Left lung (tissue), 10 donors: ENCODE results near the gene RGS7. TPM values are rescaled to one million over a fixed set of nuclear protein-coding genes. Genes with fewer than 3 reads are reported as not detected.

Experiments
- ATAC-seq: fragments of 200-7000 bp; cut with Tn5 transposase; one replicate; pipeline ENCODE4 v1.9.1; 2020; ENCODE audit warnings: moderate library complexity
- DNase-seq, 4 donors: peaks; one replicate each; pipeline ENCODE4 v3.0.0-alpha.2; 2013 to 2020
- H3K27ac ChIP-seq, 2 donors: fragments of 200-600 bp; sonication (generic) in 1 of 2; one replicate each; pipeline versions ENCODE4 v1.5.0 to v1.8.0; 2020 to 2021
- H3K27me3 ChIP-seq, 2 donors: fragments of 200-600 bp; sonication (generic) in 1 of 2; one replicate each; pipeline versions ENCODE4 v1.5.0 to v1.8.0; 2020 to 2021
- H3K36me3 ChIP-seq, 2 donors: fragments of 200-600 bp; sonication (generic) in 1 of 2; one replicate each; pipeline versions ENCODE4 v1.5.0 to v1.8.0; 2020 to 2021
- H3K4me1 ChIP-seq, 2 donors: fragments of 200-600 bp; one replicate each; pipeline ENCODE4 v1.8.0; 2021
- H3K4me3 ChIP-seq, 2 donors: fragments of 200-600 bp; sonication (generic) in 1 of 2; one replicate each; pipeline versions ENCODE4 v1.5.0 to v1.8.0; 2020 to 2021; ENCODE audit warnings: mild to moderate bottlenecking in 1 of 2
- H3K9me3 ChIP-seq, 2 donors: fragments of 200-600 bp; sonication (generic) in 1 of 2; one replicate each; pipeline versions ENCODE4 v1.5.0 to v1.8.0; 2020 to 2021
- intact Hi-C, 2 donors: fragments of 100-400 bp; cut with DNase I; formaldehyde crosslinking; loops; one replicate each; pipeline versions ENCODE4 v1.11.2 to v1.14.2; 2022
- polyA plus RNA-seq, 6 donors: library from polyadenylated mRNA; unstranded; fragments of 120-200 nt; gene quantifications; one replicate each; pipeline ENCODE4 v1.2.1, GENCODE V29; 2013; ENCODE audit not compliant: insufficient read length in 6 of 6
- total RNA-seq, 2 donors: library from RNA; stranded (reverse); fragmentation: NEBNext Ultra II Directional; extraction: Animal tissue kit (Norgen Biotek cat#: 25700); gene quantifications; one replicate each; pipeline ENCODE4 v1.2.1, GENCODE V29; 2021
- TF ChIP-seq, protein P1 (sequence below), 2 donors: fragments of 200-600 bp; sonication (generic) in 1 of 2; IDR thresholded peaks; one replicate each; pipeline versions ENCODE4 v1.5.0 to v1.8.0; 2021; ENCODE audit warnings: antibody characterized with exemption in 2 of 2
- donor health status: DM: no; HTN: yes; CAD: no.
- donor health status: DM: no; HTN: no; CAD: no.

Gene RGS7
- total and polyA plus RNA-seq, 8 donors = 0.11 to 0.43 (median 0.30) TPM; not detected in 2

DNA sequence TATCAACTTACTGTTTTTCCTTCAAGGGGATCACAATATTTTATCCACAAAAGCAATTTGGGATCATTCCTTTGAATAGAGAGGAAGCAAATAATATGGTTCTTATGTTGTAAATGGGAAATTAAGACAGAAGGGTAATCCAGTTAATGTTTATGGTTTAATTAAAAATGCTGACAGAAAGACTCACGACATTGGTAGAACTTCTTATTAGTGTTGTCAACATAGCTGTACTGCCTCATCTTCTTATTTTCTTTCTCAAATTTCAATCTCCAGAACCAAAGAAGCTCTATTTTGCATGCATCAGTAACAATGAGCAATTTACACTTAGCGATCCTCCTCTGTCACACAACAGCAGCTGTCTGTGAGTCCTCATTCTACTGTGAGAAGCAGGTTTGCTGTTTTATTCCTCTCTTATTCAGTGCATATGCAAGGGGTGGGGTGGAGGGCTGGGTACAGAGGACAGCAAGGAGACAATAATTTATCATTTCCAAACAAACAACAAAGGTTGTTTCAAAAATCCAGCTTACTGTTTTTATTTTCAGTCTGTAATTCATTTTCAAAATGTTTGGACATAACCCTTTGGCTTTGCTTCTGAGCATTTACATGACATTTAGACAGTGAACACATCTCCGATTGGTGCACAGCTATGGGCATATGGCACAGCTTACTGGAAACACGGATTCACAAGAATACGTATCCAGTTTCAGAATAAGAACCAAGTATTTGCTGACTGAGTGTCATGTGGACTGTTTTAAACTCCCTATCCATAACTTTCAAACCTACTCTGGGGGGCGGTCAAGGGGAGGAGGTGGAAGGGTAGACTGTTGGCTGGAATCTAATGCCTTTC lies 335.9 kb downstream of the RGS7 start:
- no peak for ATAC-seq

DNA sequence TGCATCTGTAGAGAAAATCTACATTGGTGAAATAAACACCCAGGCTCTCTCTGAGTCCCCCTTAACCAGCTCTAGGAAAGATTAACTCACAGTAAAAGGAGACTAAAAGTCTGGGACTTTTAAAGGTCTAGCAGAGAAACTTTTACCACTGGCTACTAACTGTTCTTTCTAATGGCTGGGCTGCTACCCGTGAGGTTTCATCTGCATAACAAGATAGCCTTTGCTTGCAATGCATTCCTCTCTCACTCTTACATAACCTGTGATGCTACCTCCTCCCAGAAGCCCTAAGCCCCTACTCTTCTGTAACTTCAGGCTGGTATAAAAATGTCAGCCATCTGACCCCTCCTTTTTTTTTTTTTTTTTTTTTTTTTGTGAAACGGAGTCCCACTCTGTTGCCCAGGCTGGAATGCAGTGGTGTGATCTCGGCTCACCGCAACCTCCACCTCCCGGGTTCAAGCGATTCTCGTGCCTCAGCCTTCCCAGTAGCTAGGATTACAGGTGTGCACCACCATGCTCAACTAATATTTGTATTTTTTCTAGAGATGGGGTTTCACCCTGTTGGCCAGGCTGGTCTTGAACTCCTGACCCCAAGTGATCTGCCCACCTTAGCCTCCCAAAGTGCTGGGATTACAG lies 344.2 kb downstream of the RGS7 start:
- ATAC-seq (no peak), DNase-seq (no peak)
- H3K9me3 ChIP-seq = peaks cover 0 to 10% of the 10 kb centered on the region in 2 donors
- no peaks in the 10 kb centered on the region for H3K36me3 ChIP-seq
- TF ChIP-seq, protein P1, sequence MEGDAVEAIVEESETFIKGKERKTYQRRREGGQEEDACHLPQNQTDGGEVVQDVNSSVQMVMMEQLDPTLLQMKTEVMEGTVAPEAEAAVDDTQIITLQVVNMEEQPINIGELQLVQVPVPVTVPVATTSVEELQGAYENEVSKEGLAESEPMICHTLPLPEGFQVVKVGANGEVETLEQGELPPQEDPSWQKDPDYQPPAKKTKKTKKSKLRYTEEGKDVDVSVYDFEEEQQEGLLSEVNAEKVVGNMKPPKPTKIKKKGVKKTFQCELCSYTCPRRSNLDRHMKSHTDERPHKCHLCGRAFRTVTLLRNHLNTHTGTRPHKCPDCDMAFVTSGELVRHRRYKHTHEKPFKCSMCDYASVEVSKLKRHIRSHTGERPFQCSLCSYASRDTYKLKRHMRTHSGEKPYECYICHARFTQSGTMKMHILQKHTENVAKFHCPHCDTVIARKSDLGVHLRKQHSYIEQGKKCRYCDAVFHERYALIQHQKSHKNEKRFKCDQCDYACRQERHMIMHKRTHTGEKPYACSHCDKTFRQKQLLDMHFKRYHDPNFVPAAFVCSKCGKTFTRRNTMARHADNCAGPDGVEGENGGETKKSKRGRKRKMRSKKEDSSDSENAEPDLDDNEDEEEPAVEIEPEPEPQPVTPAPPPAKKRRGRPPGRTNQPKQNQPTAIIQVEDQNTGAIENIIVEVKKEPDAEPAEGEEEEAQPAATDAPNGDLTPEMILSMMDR (IDR thresholded peaks at IDR 0.05) = no peak
- H3K4me1 ChIP-seq = no peaks in the 10 kb centered on the region
- no peak overlapping the region for H3K27ac ChIP-seq
- H3K4me3 ChIP-seq = no peak overlapping the region
- intact Hi-C loops = no loop called here
- H3K27me3 ChIP-seq = no peaks in the 10 kb centered on the region

More for the DNA sequence above, 335.9 kb downstream of the RGS7 start:
- intact Hi-C loops = no loop called here
- H3K27ac ChIP-seq = no peak overlapping the region
- H3K4me3 ChIP-seq = no peak overlapping the region
- TF ChIP-seq, protein P1 (IDR thresholded peaks at IDR 0.05) = no peak
- no peaks in the 10 kb centered on the region for H3K36me3 ChIP-seq
- no peak for DNase-seq
- H3K4me1 ChIP-seq = no peaks in the 10 kb centered on the region
- H3K9me3 ChIP-seq = peaks cover 0 to 21% of the 10 kb centered on the region in 2 donors
- H3K27me3 ChIP-seq = no peaks in the 10 kb centered on the region

DNA sequence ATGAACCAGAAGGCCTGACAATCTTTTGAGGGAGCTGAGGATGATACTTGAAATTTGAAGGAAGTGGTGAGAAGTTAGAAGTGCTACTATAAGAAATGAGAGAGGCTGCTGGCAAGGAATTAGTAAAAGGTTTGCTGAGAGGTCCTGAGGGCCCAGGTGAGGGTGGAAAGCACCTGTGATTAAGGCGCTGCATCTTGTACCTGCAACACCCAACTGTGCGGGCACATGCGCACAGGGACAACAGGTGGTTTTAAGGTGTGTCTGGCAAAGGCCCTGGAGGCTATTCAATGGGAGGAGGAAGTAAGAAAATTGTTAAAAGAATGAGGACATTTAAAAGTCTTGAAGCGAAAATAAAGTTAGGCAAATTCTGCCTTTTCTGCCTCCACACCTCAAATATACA lies 349.3 kb downstream of the RGS7 start:
- Histone ChIP-seq H3K36me3 (no peaks in the 10 kb centered on the region), H3K27me3 (no peaks in the 10 kb centered on the region), H3K27ac (peak overlapping the region in 1 of 2 donors; percentile 41), H3K9me3 (no peaks in the 10 kb centered on the region), H3K4me1 (no peaks in the 10 kb centered on the region), H3K4me3 (no peak overlapping the region)
- TF ChIP-seq, protein P1 (IDR thresholded peaks at IDR 0.05) = no peak
- peak in 3 of 4 donors; percentile 5 to 79 (median 70) for DNase-seq
- ATAC-seq = peak; percentile 99
- intact Hi-C loops = no loop called here

DNA sequence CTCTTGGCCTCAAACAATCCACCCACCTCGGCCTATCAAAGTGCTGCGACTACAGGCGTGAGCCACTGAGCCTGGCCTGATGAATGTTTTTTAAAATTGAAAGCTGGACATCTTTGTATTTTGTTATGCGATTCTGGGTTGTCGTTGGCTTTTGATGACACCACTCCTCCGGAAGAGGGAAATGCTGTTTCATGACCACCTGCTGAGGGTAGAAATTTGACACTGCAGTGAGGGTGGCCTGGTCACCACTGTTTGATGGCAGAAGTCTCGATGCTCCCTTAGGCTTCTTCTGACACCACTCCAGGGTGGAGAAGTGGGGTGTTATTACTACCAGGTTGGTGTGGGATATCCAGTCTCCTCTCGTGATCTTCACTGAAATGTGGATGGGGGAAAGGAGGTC lies 357.2 kb downstream of the RGS7 start:
- Histone ChIP-seq H3K4me3 (no peak overlapping the region), H3K27ac (no peak overlapping the region), H3K9me3 (peaks cover 0 to 6% of the 10 kb centered on the region in 2 donors), H3K36me3 (no peaks in the 10 kb centered on the region), H3K27me3 (no peaks in the 10 kb centered on the region), H3K4me1 (no peaks in the 10 kb centered on the region)
- intact Hi-C loops = no loop called here
- ATAC-seq (no peak), DNase-seq (no peak)
- TF ChIP-seq, protein P1 (IDR thresholded peaks at IDR 0.05) = no peak

DNA sequence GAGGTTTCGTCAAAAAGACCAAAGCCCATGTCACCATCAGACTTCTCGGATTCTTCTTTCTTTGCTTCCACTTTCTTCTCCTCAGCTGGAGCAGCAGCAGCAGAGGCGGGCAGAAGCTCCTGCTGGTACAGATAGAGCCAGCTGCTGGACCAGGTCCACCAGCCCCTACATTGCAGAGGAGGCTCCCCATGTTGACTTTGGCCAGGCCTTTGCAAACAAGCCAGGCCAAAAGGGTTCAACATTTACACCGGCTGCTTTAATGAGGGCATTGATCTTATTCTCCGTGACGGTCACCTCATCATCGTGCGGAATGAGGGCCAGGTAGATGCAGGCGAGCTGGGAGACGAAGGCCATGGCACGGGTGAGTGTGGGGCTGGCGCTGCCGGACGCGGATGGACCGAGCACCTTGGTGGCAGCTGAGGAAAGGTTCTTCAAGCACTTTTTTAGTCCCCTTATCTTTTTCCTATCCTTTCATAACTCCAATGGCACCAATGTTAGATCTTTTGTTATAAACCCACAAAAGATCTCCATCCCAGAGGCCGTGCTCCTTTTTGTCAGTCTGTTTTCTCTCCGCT lies 358.5 kb downstream of the RGS7 start:
- DNase-seq = peak in 1 of 4 donors; percentile 65
- Histone ChIP-seq H3K4me3 (no peak overlapping the region), H3K27me3 (no peaks in the 10 kb centered on the region), H3K27ac (no peak overlapping the region), H3K4me1 (no peaks in the 10 kb centered on the region), H3K36me3 (no peaks in the 10 kb centered on the region), H3K9me3 (peaks cover 0 to 6% of the 10 kb centered on the region in 2 donors)
- peak; percentile 26 for ATAC-seq
- TF ChIP-seq, protein P1 (IDR thresholded peaks at IDR 0.05) = no peak
- intact Hi-C loops = no loop called here
